ENCODE data around the gene TPM1.

DNA sequence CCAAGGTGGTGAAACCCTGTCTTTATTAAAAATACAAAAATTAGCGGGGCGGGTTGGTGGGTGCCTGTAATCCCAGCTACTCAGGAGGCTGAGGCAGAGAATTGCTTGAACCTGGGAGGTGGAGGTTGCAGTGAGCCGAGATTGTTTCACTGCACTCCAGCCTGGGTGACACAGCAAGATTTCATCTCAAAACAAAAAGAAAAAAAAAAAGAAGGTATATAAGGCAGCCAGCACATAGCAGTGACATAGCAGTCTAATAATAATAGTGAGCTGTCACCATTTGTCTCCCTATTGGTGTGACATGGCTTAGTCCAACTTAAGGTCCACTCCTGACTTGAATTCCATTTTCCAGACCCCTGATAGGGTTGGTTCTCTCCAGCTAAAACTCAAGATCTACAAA lies 70.3 kb downstream of the TPM1 start:
- TF ChIP-seq CTCF (IDR thresholded peaks at IDR 0.05; ENCODE audit: insufficient read depth, low read length, poor library complexity, severe bottlenecking) (no peak), EZH2phosphoT487 (conservative IDR thresholded peaks at IDR 0.05; ENCODE audit: low read length) (no peak)

Measured in SU-DHL-6 (cell line).